Chondrocyte (in vitro differentiated cells): ENCODE measurements around the gene C1QTNF1. TPM values are rescaled to one million over a fixed set of nuclear protein-coding genes. Genes with fewer than 3 reads are reported as not detected.

ENCODE experiments used
- DNase-seq: peaks from one replicate; pipeline ENCODE4 v3.0.0; 2021; ENCODE audit warnings: mixed read lengths, low spot score
- H3K27ac Mint-ChIP-seq: one replicate; pipeline ENCODE4 v1.8.0; 2021; ENCODE audit warnings: mild to moderate bottlenecking, moderate library complexity, mixed read lengths; ENCODE audit not compliant: unreplicated experiment
- H3K27me3 Mint-ChIP-seq: 2 replicates; pipeline ENCODE4 v1.8.0; 2021; ENCODE audit warnings: low read depth, mixed read lengths
- H3K36me3 Mint-ChIP-seq: 2 replicates; pipeline ENCODE4 v1.8.0; 2021; ENCODE audit warnings: low read depth, mixed read lengths
- H3K4me1 Mint-ChIP-seq: 2 replicates; pipeline ENCODE4 v1.8.0; 2021; ENCODE audit warnings: low read depth, mild to moderate bottlenecking, mixed read lengths
- H3K4me3 Mint-ChIP-seq: one replicate; pipeline ENCODE4 v1.8.0; 2021; ENCODE audit warnings: mild to moderate bottlenecking, moderate library complexity, mixed read lengths; ENCODE audit not compliant: unreplicated experiment
- H3K9me3 Mint-ChIP-seq: 2 replicates; pipeline ENCODE4 v1.8.0; 2021; ENCODE audit warnings: low read depth, mixed read lengths
- total RNA-seq: library from RNA; stranded (reverse); gene quantifications from 3 replicates; pipeline ENCODE4 v1.2.1, GENCODE V29; 2021
- TF ChIP-seq, protein P1 (sequence below): fragments of 200-600 bp; sonication (generic); IDR thresholded peaks from 2 replicates; pipeline ENCODE4 v1.5.0; 2021; ENCODE audit warnings: antibody characterized with exemption, mild to moderate bottlenecking, moderate library complexity

Gene C1QTNF1
- total RNA-seq, 1 donor from 2014 or later, result 74.7 TPM

DNA sequence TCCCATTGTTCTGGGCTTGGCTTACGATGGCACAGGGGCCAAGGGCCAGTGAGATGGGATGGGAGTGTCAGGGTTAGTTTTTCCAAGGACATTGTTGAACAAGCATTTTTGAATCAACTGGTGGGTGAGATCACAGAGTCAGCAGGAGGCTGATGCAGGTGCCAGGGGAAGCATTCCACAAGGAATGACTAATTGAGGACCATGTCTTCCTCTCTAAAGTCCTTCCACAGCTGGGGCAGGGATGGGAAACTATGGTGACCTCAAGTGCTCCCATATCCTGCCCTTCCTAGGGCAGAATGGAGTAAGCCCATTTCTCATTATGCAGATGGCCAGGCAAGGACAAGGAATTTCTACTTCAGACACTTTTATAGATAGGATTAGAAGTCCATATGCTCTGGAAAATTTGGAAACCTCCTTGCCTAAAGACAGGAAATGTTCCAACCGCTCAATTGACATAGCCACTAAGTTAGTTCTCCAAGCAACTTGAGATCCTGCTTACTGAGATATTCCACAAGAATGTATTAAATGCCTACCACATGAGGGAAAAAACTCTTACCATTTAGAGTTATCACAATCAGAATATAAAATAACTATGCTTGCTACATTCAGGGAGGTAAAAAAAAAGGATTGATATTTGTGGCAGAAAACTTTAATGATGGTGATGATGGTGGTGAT, 29.4 kb downstream of the C1QTNF1 start:
- TF ChIP-seq, protein P1, sequence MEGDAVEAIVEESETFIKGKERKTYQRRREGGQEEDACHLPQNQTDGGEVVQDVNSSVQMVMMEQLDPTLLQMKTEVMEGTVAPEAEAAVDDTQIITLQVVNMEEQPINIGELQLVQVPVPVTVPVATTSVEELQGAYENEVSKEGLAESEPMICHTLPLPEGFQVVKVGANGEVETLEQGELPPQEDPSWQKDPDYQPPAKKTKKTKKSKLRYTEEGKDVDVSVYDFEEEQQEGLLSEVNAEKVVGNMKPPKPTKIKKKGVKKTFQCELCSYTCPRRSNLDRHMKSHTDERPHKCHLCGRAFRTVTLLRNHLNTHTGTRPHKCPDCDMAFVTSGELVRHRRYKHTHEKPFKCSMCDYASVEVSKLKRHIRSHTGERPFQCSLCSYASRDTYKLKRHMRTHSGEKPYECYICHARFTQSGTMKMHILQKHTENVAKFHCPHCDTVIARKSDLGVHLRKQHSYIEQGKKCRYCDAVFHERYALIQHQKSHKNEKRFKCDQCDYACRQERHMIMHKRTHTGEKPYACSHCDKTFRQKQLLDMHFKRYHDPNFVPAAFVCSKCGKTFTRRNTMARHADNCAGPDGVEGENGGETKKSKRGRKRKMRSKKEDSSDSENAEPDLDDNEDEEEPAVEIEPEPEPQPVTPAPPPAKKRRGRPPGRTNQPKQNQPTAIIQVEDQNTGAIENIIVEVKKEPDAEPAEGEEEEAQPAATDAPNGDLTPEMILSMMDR, result no peak
- Mint-ChIP-seq H3K4me1 (peaks cover 23% of the 10 kb centered on the region), H3K4me3 (no peak overlapping the region), H3K36me3 (peaks cover 6% of the 10 kb centered on the region), H3K9me3 (peaks cover 19% of the 10 kb centered on the region), H3K27ac (no peak overlapping the region), H3K27me3 (peaks cover 3% of the 10 kb centered on the region)
- DNase-seq, result peak; percentile 10

DNA sequence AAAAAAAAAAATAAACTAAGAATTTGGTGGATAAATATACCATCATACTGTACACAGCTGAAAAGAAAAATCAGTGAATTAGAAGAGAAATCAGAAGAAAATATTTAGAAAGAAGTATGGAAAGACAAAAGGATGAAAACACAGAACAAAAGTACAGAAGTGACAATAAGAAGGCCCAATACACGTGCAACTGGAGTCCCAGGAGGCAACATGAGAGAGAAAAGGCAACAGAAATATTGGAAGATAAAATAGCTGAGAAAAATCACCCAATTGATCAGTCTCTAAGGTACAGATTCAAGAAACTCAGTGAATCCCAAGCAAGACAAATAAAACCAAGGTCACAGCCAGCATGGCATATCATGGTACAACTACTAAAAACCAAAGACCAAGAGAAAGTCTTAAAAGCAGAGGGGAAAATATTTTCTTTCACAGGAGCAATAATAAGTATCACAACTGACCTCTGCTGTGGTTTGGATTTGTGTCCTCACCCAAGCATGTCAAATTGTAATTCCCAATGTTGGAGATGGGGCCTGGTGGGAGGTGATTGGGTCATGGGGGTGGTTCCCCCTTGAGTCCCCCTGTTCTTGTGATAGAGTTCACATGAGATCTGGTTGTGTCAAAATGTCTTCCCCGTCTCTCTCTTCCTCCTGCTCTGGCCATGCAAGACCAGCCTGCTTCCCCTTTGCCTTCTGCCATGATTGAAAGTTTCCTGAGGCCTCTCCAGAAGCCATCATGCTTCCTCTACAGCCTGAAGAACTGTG, 30.4 kb downstream of the C1QTNF1 start:
- H3K9me3 Mint-ChIP-seq, result peaks cover 19% of the 10 kb centered on the region
- DNase-seq, result peak; percentile 1
- H3K4me1 Mint-ChIP-seq, result peaks cover 23% of the 10 kb centered on the region
- H3K36me3 Mint-ChIP-seq, result peaks cover 6% of the 10 kb centered on the region
- H3K27ac Mint-ChIP-seq, result peak overlapping the region; percentile 57
- TF ChIP-seq, protein P1, result no peak
- no peak overlapping the region for H3K4me3 Mint-ChIP-seq
- peaks cover 3% of the 10 kb centered on the region for H3K27me3 Mint-ChIP-seq

DNA sequence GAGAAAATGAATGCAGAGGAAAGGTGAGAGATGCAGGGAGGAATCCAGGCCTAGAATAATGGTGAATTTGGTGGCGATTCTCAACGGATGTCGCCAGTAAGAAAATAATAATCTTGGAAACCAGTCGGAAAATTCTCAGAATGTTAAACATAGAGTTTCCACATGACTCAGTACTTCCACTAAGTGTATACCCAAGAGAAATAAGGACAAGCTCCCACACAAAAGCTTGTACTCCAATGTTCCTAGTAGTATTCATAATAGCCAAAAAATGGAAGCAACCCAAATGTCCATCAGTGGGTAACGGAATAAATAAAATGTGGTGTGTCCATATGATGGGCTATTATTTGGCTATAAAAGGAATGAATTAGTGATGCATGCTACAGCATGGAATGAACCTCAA, 31.2 kb downstream of the C1QTNF1 start:
- TF ChIP-seq, protein P1, result no peak
- peak overlapping the region; percentile 68 for H3K27ac Mint-ChIP-seq
- no peak for DNase-seq
- H3K27me3 Mint-ChIP-seq, result peaks cover 2% of the 10 kb centered on the region
- peaks cover 3% of the 10 kb centered on the region for H3K36me3 Mint-ChIP-seq
- peaks cover 23% of the 10 kb centered on the region for H3K4me1 Mint-ChIP-seq
- H3K9me3 Mint-ChIP-seq, result peaks cover 19% of the 10 kb centered on the region
- H3K4me3 Mint-ChIP-seq, result no peak overlapping the region

DNA sequence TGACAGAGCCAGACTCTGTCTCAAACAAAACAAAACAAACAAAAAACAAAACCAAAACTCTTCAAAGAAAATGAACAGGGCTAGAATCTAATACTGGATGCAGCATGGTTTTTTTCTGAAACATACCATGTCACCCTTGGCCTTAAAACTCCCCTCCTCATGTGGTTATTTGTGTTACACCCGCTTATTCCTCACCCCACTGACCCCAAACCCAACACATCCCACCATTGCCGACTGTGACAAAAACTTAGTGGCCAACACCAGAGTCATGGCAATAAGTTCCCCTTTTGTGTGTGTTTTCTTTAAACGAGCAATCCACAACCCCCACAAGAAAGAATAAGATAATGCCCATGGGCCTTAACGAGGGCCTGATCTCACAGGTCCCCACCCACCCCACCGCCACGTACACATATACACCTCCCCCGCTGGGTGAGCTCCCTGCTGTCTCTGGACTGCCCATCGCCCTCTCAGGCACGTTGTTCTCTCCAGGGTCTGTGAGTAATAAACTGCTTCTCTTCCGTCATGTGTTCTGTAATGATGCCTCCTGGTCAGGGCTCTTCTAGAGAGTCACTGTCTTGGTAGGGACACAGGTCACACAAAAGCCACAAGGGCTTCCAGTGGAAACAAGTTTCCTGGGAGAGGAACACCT, 33.9 kb downstream of the C1QTNF1 start:
- no peak overlapping the region for H3K27ac Mint-ChIP-seq
- H3K4me1 Mint-ChIP-seq, result peaks cover 23% of the 10 kb centered on the region
- H3K36me3 Mint-ChIP-seq, result peaks cover 2% of the 10 kb centered on the region
- peak; percentile 42 for DNase-seq
- TF ChIP-seq, protein P1, result no peak
- no peak overlapping the region for H3K4me3 Mint-ChIP-seq
- H3K9me3 Mint-ChIP-seq, result peaks cover 19% of the 10 kb centered on the region
- H3K27me3 Mint-ChIP-seq, result peaks cover 2% of the 10 kb centered on the region

DNA sequence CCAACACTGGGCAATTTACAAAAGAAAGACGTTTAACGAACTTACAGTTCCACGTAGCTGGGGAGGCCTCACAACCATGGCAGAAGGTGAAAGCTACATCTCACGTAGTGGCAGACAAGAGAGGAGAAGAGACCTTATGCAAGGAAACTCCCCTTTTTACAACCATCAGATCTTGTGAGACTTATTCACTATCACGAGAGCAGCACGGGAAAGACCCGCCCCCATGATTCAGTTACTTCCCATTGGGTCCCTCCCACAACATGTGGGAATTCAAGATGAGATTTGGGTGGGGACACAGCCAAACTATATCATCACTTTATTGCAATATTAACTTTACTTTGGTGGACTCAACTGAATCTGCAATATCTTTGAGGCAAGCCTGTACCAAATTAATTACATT, 38.7 kb downstream of the C1QTNF1 start:
- DNase-seq, result no peak
- H3K27ac Mint-ChIP-seq, result no peak overlapping the region
- H3K27me3 Mint-ChIP-seq, result peaks cover 12% of the 10 kb centered on the region
- H3K36me3 Mint-ChIP-seq, result peaks cover 2% of the 10 kb centered on the region
- peaks cover 5% of the 10 kb centered on the region for H3K9me3 Mint-ChIP-seq
- TF ChIP-seq, protein P1, result no peak
- no peak overlapping the region for H3K4me3 Mint-ChIP-seq
- no peaks in the 10 kb centered on the region for H3K4me1 Mint-ChIP-seq
